GM12878 (cell line): ENCODE data around the gene LIN28B. TPM values are rescaled to one million over a fixed set of nuclear protein-coding genes. Genes with fewer than 3 reads are reported as not detected.

Experiments used
- NFXL1 ChIP-seq: fragments of 450-650 bp; IDR thresholded peaks from 2 replicates; pipeline ENCODE4 v1.6.1; 2017; ENCODE audit warnings: antibody characterized with exemption, mild to moderate bottlenecking, borderline replicate concordance
- PAX5 ChIP-seq: IDR thresholded peaks from 2 replicates; pipeline ENCODE4 v1.6.1; 2011; ENCODE audit warnings: low read depth, low read length, borderline replicate concordance
- SIN3A ChIP-seq: IDR thresholded peaks from 2 replicates; pipeline ENCODE4 v1.6.1; 2012; ENCODE audit warnings: low read depth, low read length, improper control_type of control experiment
- polyA plus RNA-seq, 11 experiments: library from polyadenylated mRNA; depleted of rRNA in 4 of 11; unstranded in 6 of 11; stranded (reverse) in 5 of 11; fragments of >200 nt; fragmentation: Nextera tagmentation in 4 of 11; fragmentation: Illumina TruSeq in 1 of 11; extraction: Ambion mirVana in 4 of 11; extraction: Trizol in 1 of 11; gene quantifications; 1 replicate in 1 of 11; 2 replicates in 10 of 11; pipeline versions ENCODE4 v1.2.1 to v1.2.3, GENCODE V29; 2011 to 2016; ENCODE audit warnings: inconsistent platforms in 2 of 11, missing spikeins in 2 of 11, low read depth in 1 of 11
- total RNA-seq, 4 experiments: library from RNA; depleted of rRNA in 3 of 4; stranded (reverse); fragments of >200 nt in 3 of 4; fragmentation: Illumina TruSeq in 1 of 4; extraction: Trizol in 1 of 4; gene quantifications; 2 replicates each; pipeline versions ENCODE4 v1.2.1 to v1.2.3, GENCODE V29; 2013 to 2021
- TF ChIP-seq, protein P1 (sequence below): fragments of 450-650 bp; formaldehyde crosslinking; IDR thresholded peaks from 2 replicates; pipeline ENCODE4 v1.5.0; 2022; ENCODE audit warnings: mild to moderate bottlenecking, missing genetic modification characterization
- TF ChIP-seq, protein P2 (sequence below): fragments of 450-650 bp; IDR thresholded peaks from 2 replicates; pipeline ENCODE4 v1.6.1; 2017; ENCODE audit warnings: low read depth, mild to moderate bottlenecking, moderate library complexity
- TF ChIP-seq, protein P3 (sequence below): IDR thresholded peaks from 2 replicates; pipeline ENCODE4 v1.6.1; 2012; ENCODE audit warnings: low read depth, low read length, improper control_type of control experiment
- TF ChIP-seq, protein P4 (sequence below): IDR thresholded peaks from 2 replicates; pipeline ENCODE4 v1.6.1; 2011; ENCODE audit warnings: mild to moderate bottlenecking, low read depth, low read length, moderate library complexity; ENCODE audit not compliant: insufficient replicate concordance
- TF ChIP-seq, protein P5 (sequence below): IDR thresholded peaks from 2 replicates; pipeline ENCODE4 v1.6.1; 2012; ENCODE audit warnings: low read depth, low read length, improper control_type of control experiment

LIN28B gene
- total and polyA plus RNA-seq, 10 of the 15 experiments (the other 5 are each of a cell fraction or from before 2014, with no cell fraction given) = 0.01 to 2.4 (median 0.09) TPM; not detected in 6

DNA sequence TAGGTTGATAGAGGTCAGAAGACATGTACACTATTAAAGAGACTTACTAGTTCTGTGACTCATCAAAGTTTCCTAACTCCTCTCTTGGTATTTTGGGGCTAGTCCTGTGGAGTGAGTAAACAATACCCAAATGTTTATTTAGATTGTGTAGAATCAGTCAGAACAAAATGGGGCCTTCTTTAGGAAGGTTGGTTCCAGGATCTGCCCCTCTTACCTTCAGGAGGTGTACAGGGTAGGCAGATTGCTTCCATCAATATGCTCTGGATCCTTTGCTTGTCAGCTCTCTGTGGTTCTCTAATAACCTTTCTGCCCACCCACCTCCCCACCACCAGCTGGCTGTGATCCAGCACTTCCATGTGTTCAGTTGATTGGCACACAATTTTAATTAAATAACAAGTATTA lies 115.9 kb downstream of the LIN28B start (continued):
- TF ChIP-seq, protein P1, sequence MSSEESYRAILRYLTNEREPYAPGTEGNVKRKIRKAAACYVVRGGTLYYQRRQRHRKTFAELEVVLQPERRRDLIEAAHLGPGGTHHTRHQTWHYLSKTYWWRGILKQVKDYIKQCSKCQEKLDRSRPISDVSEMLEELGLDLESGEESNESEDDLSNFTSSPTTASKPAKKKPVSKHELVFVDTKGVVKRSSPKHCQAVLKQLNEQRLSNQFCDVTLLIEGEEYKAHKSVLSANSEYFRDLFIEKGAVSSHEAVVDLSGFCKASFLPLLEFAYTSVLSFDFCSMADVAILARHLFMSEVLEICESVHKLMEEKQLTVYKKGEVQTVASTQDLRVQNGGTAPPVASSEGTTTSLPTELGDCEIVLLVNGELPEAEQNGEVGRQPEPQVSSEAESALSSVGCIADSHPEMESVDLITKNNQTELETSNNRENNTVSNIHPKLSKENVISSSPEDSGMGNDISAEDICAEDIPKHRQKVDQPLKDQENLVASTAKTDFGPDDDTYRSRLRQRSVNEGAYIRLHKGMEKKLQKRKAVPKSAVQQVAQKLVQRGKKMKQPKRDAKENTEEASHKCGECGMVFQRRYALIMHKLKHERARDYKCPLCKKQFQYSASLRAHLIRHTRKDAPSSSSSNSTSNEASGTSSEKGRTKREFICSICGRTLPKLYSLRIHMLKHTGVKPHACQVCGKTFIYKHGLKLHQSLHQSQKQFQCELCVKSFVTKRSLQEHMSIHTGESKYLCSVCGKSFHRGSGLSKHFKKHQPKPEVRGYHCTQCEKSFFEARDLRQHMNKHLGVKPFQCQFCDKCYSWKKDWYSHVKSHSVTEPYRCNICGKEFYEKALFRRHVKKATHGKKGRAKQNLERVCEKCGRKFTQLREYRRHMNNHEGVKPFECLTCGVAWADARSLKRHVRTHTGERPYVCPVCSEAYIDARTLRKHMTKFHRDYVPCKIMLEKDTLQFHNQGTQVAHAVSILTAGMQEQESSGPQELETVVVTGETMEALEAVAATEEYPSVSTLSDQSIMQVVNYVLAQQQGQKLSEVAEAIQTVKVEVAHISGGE (CRISPR knock-in tag) = no peak
- TF ChIP-seq, protein P2, sequence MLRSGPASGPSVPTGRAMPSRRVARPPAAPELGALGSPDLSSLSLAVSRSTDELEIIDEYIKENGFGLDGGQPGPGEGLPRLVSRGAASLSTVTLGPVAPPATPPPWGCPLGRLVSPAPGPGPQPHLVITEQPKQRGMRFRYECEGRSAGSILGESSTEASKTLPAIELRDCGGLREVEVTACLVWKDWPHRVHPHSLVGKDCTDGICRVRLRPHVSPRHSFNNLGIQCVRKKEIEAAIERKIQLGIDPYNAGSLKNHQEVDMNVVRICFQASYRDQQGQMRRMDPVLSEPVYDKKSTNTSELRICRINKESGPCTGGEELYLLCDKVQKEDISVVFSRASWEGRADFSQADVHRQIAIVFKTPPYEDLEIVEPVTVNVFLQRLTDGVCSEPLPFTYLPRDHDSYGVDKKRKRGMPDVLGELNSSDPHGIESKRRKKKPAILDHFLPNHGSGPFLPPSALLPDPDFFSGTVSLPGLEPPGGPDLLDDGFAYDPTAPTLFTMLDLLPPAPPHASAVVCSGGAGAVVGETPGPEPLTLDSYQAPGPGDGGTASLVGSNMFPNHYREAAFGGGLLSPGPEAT = no peak
- TF ChIP-seq NFXL1 (no peak), SIN3A (no peak), PAX5 (no peak)
- TF ChIP-seq, protein P3, sequence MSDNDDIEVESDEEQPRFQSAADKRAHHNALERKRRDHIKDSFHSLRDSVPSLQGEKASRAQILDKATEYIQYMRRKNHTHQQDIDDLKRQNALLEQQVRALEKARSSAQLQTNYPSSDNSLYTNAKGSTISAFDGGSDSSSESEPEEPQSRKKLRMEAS = no peak
- TF ChIP-seq, protein P4, sequence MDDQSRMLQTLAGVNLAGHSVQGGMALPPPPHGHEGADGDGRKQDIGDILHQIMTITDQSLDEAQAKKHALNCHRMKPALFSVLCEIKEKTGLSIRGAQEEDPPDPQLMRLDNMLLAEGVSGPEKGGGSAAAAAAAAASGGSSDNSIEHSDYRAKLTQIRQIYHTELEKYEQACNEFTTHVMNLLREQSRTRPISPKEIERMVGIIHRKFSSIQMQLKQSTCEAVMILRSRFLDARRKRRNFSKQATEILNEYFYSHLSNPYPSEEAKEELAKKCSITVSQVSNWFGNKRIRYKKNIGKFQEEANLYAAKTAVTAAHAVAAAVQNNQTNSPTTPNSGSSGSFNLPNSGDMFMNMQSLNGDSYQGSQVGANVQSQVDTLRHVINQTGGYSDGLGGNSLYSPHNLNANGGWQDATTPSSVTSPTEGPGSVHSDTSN = no peak
- TF ChIP-seq, protein P5, sequence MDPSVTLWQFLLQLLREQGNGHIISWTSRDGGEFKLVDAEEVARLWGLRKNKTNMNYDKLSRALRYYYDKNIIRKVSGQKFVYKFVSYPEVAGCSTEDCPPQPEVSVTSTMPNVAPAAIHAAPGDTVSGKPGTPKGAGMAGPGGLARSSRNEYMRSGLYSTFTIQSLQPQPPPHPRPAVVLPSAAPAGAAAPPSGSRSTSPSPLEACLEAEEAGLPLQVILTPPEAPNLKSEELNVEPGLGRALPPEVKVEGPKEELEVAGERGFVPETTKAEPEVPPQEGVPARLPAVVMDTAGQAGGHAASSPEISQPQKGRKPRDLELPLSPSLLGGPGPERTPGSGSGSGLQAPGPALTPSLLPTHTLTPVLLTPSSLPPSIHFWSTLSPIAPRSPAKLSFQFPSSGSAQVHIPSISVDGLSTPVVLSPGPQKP = no peak
